K562 (cell line): ENCODE measurements around the gene GREB1. TPM values are rescaled to one million over a fixed set of nuclear protein-coding genes. Genes with fewer than 3 reads are reported as not detected.

Experiments used
- DIDO1 ChIP-seq: fragments of 450-650 bp; IDR thresholded peaks from 2 replicates; pipeline ENCODE4 v1.6.1; 2016; ENCODE audit warnings: low read depth, missing biosample characterization, missing genetic modification characterization
- EGR1 ChIP-seq: fragments of 450-650 bp; conservative IDR thresholded peaks from 2 replicates; pipeline ENCODE4 v1.6.1; 2017; ENCODE audit warnings: mild to moderate bottlenecking
- HMGXB4 ChIP-seq: sonication (generic); formaldehyde crosslinking; IDR thresholded peaks from 2 replicates; pipeline ENCODE4 v1.8.1; 2023; ENCODE audit warnings: mild to moderate bottlenecking, missing genetic modification reagents
- JUND ChIP-seq, 2 experiments: IDR thresholded peaks; 2 replicates in 1 of 2; 3 replicates in 1 of 2; pipeline ENCODE4 v1.6.1; 2011; ENCODE audit warnings: borderline replicate concordance in 2 of 2, low read depth in 2 of 2, low read length in 2 of 2, improper control_type of control experiment in 1 of 2, missing biosample characterization in 1 of 2, missing genetic modification characterization in 1 of 2, missing genetic modification reagents in 1 of 2
- MGA ChIP-seq: fragments of 450-650 bp; IDR thresholded peaks from 2 replicates; pipeline ENCODE4 v1.6.1; 2016; ENCODE audit warnings: mild to moderate bottlenecking, moderate library complexity
- OTX1 ChIP-seq: fragments of 450-650 bp; formaldehyde crosslinking; IDR thresholded peaks from 2 replicates; pipeline ENCODE4 v1.4.0; 2022; ENCODE audit warnings: mild to moderate bottlenecking
- RBM39 ChIP-seq: fragments of 200-400 bp; formaldehyde crosslinking; optimal IDR thresholded peaks from 2 replicates; pipeline ENCODE3; 2018; ENCODE audit warnings: low read depth, low read length
- TCF7L2 ChIP-seq: fragments of 150-350 bp; IDR thresholded peaks from 2 replicates; pipeline ENCODE4 v1.6.1; 2016; ENCODE audit warnings: low read depth, mild to moderate bottlenecking, low read length, moderate library complexity
- ZBTB5 ChIP-seq: fragments of 450-650 bp; IDR thresholded peaks from 2 replicates; pipeline ENCODE4 v1.6.1; 2017; ENCODE audit warnings: antibody characterized with exemption
- ZNF41 ChIP-seq: fragments of 250-450 bp; sonication (Bioruptor Pico); conservative IDR thresholded peaks from 2 replicates; pipeline ENCODE4 v1.4.0; 2020; ENCODE audit warnings: mild to moderate bottlenecking
- ZNF561 ChIP-seq: fragments of 450-650 bp; formaldehyde crosslinking; conservative IDR thresholded peaks from 2 replicates; pipeline ENCODE4 v1.4.0; 2020; ENCODE audit warnings: mild to moderate bottlenecking, moderate library complexity
- ZZZ3 ChIP-seq: fragments of 450-650 bp; IDR thresholded peaks from 2 replicates; pipeline ENCODE4 v1.6.1; 2016; ENCODE audit warnings: antibody characterized with exemption, mild to moderate bottlenecking, moderate library complexity
- polyA plus RNA-seq, 8 experiments: library from polyadenylated mRNA; depleted of rRNA in 4 of 8; stranded (reverse) in 5 of 8; unstranded in 3 of 8; fragments of >200 nt; fragmentation: Nextera tagmentation in 2 of 8; fragmentation: Illumina TruSeq in 1 of 8; extraction: Ambion mirVana in 2 of 8; extraction: Trizol in 1 of 8; gene quantifications; 2 replicates each; pipeline versions ENCODE4 v1.2.1 to v1.2.3, GENCODE V29; 2011 to 2014; ENCODE audit warnings: inconsistent platforms in 1 of 8, missing spikeins in 1 of 8
- total RNA-seq, 7 experiments: library from RNA; depleted of rRNA in 6 of 7; stranded (reverse); fragments of >200 nt in 6 of 7; fragmentation: Illumina TruSeq in 2 of 7; extraction: Trizol in 2 of 7; gene quantifications; 2 replicates each; pipeline versions ENCODE4 v1.2.1 to v1.2.3, GENCODE V29; 2011 to 2021; ENCODE audit warnings: low replicate concordance in 1 of 7

Gene GREB1
- total and polyA plus RNA-seq, 9 of the 15 experiments (the other 6 are each of a cell fraction or from before 2014, with no cell fraction given), result 0.04 to 0.86 (median 0.10) TPM; not detected in 1

GRCh38 chr2:11583840-11584524, 50.1 kb downstream of the GREB1 start (continued):
- TF ChIP-seq MGA (no peak), ZNF41 (CRISPR knock-in tag) (no peak), ZNF561 (CRISPR knock-in tag) (no peak), RBM39 (no peak), ZBTB5 (no peak), EGR1 (peak; percentile 97), TCF7L2 (no peak), ZZZ3 (no peak), HMGXB4 (no peak), DIDO1 (tag) (no peak), OTX1 (CRISPR knock-in tag) (no peak), JUND (IDR thresholded peaks at IDR 0.05; ENCODE audit: borderline replicate concordance, low read depth, low read length) (peak; percentile 95), JUND (tag; IDR thresholded peaks at IDR 0.05; ENCODE audit: borderline replicate concordance, low read depth, low read length) (peak; percentile 83; the same call in 1 of the 3 replicates)
